Activated T-helper 2 cell treated with anti-CD3 and anti-CD28 coated beads, Interferon-gamma antibody, Interleukin-2, Interleukin-4, amounts not matched to agents 10 μg/mL and 5 μg/mL and 100 μg/mL, durations not matched to agents 14 hours and 24 hours and 36 hours (primary cell): Measurements from ENCODE around the gene NR1H3. TPM values are rescaled to one million over a fixed set of nuclear protein-coding genes. Genes with fewer than 3 reads are reported as not detected.
"Not testable (repeated sequence)": the region's sequence is repeated elsewhere in the genome, so short reads cannot be mapped to it uniquely, and the experiment has no call there.

ENCODE experiments used
- DNase-seq: peaks from one replicate; pipeline ENCODE4 v3.0.0; 2021; ENCODE audit warnings: low spot score
- H3K27ac Mint-ChIP-seq: one replicate; pipeline ENCODE4 v1.8.0; 2021; ENCODE audit warnings: mixed read lengths
- H3K27me3 Mint-ChIP-seq: one replicate; pipeline ENCODE4 v1.8.0; 2021; ENCODE audit warnings: low read depth, mixed read lengths
- H3K36me3 Mint-ChIP-seq: one replicate; pipeline ENCODE4 v1.8.0; 2021; ENCODE audit warnings: low read depth, mixed read lengths
- H3K4me1 Mint-ChIP-seq: one replicate; pipeline ENCODE4 v1.8.0; 2021; ENCODE audit warnings: low read depth, mixed read lengths
- H3K4me3 Mint-ChIP-seq: one replicate; pipeline ENCODE4 v1.8.0; 2021; ENCODE audit warnings: low read depth, mild to moderate bottlenecking, moderate library complexity, mixed read lengths
- H3K9me3 Mint-ChIP-seq: one replicate; pipeline ENCODE4 v1.8.0; 2021; ENCODE audit warnings: mixed read lengths
- intact Hi-C: fragments of 100-400 bp; cut with micrococcal nuclease; formaldehyde crosslinking; loops from one replicate; pipeline ENCODE4 v1.15.1; 2023
- total RNA-seq: library from RNA; stranded (reverse); gene quantifications from 2 replicates; pipeline ENCODE4 v1.2.3, GENCODE V29; 2022

Gene NR1H3
- total RNA-seq, 1 donor from 2014 or later: 11.4 TPM

DNA sequence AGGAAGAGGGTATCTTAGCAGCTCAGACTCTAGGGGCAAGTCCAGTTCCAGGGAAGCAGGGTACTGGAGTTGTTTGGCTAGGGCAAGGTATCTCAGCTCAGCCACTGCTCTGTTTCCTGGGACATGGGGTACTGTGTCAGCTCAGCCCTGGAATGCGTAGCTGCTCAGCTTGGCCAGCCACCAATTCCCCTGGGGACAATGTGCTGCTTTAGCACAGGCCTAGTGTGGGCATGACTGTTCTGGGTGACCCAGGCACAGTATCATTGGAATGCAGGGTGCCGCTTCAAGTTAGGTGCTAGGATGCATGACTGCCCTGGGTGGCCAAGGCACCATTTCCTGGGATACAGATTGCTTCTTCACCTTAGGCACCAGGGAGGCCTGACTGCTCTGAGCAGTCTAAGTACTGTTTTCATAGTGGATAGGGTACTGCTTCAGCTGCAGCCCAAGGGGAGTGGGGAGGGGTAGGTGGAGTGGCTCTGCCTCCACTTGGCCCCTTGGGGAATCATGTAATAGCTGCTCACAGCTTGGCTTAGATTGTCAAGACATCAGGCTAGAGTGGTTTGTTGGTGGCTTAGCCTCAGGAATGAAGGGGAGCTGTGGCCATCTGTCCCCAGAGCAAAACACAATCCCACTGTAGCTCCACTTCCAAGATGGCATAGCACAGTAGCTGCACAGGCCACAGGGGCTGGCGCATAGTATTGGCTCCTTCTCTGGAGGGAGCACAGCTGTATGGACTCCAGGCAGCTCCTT is 48.1 kb downstream of the NR1H3 start:
- intact Hi-C loops: no loop called here
- no peaks in the 10 kb centered on the region for H3K27me3 Mint-ChIP-seq
- H3K36me3 Mint-ChIP-seq: peaks cover 79% of the 10 kb centered on the region
- H3K4me3 Mint-ChIP-seq: no peak overlapping the region
- DNase-seq: no peak
- peaks cover 6% of the 10 kb centered on the region for H3K4me1 Mint-ChIP-seq
- no peak overlapping the region for H3K27ac Mint-ChIP-seq
- peaks cover 20% of the 10 kb centered on the region for H3K9me3 Mint-ChIP-seq

DNA sequence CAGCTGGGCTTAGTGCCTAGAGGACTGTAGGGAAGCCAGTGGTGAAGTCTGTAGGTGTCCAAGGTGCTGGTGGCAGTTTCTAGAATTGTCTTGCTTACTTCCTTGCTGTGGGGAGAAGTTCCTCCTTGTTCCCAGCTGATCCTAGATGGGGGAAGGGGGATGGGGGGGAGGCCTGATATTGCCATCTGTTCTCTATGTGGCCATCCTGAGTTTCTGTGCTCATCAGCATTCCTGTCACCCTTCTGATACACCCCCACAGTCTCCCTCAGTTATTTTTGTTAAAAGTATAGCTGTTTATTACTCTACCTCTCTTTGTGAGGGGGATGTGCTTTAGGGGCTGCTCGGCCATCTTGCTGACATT is 48.7 kb downstream of the NR1H3 start:
- intact Hi-C loops: no loop called here
- H3K4me3 Mint-ChIP-seq: no peak overlapping the region
- peaks cover 6% of the 10 kb centered on the region for H3K4me1 Mint-ChIP-seq
- peaks cover 79% of the 10 kb centered on the region for H3K36me3 Mint-ChIP-seq
- no peak for DNase-seq
- H3K9me3 Mint-ChIP-seq: peaks cover 16% of the 10 kb centered on the region
- peak overlapping the region; percentile 17 for H3K27ac Mint-ChIP-seq
- no peaks in the 10 kb centered on the region for H3K27me3 Mint-ChIP-seq

DNA sequence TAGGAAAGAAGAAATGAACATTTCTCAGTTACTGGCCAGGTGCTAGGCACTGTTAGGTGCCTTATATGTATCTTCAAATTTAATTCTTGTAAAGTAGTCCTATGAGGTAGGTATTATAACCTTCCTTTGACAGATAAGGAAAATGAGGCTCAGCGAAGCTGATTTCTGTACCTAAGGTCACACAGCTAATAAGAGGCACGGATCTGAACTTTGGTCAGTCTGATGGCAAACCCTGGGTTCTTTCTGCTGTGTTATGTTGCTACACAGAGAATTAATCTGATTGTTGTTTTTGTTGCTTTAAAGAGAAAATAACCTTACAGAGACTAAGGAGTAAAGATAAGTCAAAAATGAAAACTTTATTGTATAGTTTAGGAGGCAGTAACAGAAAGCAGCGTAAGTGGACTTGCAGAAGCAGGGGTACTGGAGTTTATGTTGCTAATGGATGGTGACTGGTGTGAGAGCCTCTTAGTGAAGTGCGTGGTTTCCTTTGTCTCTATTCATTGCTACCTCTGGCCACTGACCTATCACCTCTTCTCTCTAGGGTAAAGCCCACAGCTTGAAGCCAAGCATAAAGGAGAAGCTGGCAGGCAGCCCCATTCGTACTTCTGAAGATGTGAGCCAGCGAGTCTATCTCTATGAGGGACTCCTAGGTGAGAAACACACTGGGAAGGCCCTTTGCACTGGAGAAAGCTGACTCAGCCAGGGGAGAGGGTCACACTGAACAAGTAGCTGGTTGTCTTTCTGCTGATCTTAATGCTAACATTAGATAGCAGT is 50.4 kb downstream of the NR1H3 start:
- DNase-seq: no peak
- Mint-ChIP-seq H3K27ac (no peak overlapping the region), H3K9me3 (no peaks in the 10 kb centered on the region), H3K36me3 (peaks cover 73% of the 10 kb centered on the region), H3K4me3 (no peak overlapping the region), H3K4me1 (no peaks in the 10 kb centered on the region), H3K27me3 (no peaks in the 10 kb centered on the region)
- intact Hi-C loops: no loop called here

DNA sequence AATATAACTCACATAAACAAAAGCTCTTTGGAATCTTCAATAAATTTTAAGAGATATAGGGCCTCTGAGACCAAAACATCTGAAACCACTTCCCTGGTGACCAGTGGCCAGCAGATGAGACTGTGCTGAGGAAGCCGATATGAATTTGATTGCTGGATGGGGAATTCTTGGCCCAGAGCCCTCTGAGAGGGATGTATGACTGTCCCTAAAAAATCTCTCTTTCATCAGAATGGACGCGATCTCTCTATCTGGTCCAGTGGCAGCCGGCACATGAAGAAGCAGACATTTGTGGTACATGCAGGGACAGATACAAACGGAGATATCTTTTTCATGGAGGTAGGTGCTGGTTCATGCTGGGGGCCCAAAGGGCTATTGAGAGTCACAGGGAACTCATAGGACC is 57.2 kb downstream of the NR1H3 start:
- H3K9me3 Mint-ChIP-seq: no peaks in the 10 kb centered on the region
- H3K36me3 Mint-ChIP-seq: peaks cover 52% of the 10 kb centered on the region
- intact Hi-C loops: no loop called here
- no peaks in the 10 kb centered on the region for H3K27me3 Mint-ChIP-seq
- H3K27ac Mint-ChIP-seq: no peak overlapping the region
- DNase-seq: no peak
- no peak overlapping the region for H3K4me3 Mint-ChIP-seq
- H3K4me1 Mint-ChIP-seq: peaks cover 6% of the 10 kb centered on the region

DNA sequence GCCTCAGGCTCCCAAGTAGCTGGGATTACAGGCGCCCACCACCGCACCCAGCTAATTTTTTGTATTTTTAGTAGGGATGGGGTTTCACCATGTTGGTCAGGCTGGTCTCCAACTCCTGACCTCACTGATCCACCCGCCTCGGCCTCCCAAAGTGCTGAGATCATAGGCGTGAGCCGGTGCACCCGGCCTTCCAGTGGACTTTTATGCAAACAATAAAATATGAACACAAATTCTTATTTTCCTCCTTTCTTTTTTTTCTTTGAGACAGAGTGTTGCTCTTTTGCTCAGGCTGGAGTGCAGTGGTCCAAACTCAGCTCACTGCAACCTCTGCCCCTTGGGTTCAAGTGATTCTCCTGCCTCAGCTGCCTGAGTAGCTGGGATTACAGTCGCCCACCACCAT is 58.7 kb downstream of the NR1H3 start:
- peaks cover 50% of the 10 kb centered on the region for H3K36me3 Mint-ChIP-seq
- intact Hi-C loops, H3K27me3 Mint-ChIP-seq, H3K4me1 Mint-ChIP-seq, H3K9me3 Mint-ChIP-seq, H3K4me3 Mint-ChIP-seq, H3K27ac Mint-ChIP-seq, DNase-seq: not testable (repeated sequence)

DNA sequence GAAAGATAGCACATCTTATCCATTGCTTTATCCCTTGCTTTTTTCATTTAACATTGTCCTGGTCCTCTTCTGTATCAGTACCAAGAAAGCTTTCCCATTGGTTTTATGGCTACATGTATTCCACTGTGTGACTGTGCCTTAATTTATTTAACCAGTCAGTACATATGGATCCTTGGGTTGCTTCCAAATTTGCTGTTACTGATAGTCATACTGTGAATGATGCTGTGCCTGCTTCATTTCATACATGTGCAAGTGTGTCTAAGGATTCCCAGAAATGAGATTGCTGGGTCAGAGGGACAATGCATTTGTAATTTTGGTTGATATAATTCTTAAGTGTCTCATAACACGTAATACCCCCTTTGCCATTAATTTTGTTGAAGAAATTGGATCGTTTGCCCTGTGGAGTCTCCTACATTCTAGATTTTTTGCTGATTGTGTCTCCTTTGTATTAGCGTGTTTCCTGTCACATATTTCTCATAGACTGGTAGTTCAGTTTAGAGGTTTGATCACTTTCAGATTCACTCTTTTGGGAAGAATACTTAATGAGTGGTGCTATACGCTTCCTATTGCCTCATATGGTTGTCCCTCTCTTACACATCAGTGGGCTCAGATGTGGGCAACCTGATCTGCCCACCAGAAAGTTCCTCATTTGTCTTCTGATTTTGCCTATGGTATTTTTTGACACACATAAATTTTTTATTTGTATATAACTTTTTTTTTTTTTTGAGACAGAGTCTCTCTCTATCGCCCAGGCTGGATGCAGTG is 59.5 kb downstream of the NR1H3 start:
- no peaks in the 10 kb centered on the region for H3K9me3 Mint-ChIP-seq
- no peaks in the 10 kb centered on the region for H3K27me3 Mint-ChIP-seq
- no peak overlapping the region for H3K4me3 Mint-ChIP-seq

DNA sequence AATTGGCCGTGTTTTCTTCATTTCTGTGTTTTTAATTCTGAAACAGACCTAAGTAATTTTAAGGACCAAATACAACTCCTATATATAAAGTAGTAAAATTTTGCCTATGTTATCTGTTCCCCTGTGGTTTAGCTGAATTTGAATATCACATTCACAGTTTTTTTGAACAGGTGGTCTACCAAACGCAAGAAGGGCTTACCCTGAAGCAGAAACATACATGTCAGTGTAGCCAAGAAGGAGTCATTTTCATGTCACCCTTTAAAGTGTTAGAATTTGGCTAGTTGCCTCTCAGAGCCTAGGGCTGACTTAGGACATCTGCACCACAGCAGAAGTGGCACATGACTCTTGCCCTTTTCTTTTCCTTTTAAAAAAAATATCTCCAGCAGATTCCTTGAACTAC is 60.4 kb downstream of the NR1H3 start:
- intact Hi-C loops: no loop called here
- Mint-ChIP-seq H3K9me3 (no peaks in the 10 kb centered on the region), H3K36me3 (peaks cover 45% of the 10 kb centered on the region), H3K4me3 (no peak overlapping the region), H3K4me1 (peaks cover 6% of the 10 kb centered on the region), H3K27ac (no peak overlapping the region), H3K27me3 (no peaks in the 10 kb centered on the region)
- DNase-seq: no peak

More for the DNA sequence above, 59.5 kb downstream of the NR1H3 start:
- Mint-ChIP-seq H3K27ac (peak overlapping the region; percentile 5), H3K36me3 (peaks cover 48% of the 10 kb centered on the region), H3K4me1 (peaks cover 6% of the 10 kb centered on the region)
- intact Hi-C loops: no loop called here
- no peak for DNase-seq

Other genes with a start within 250 kb of the NR1H3 start
- gene ARFGAP2, start 81.1 kb upstream of the NR1H3 start, total RNA-seq: 98.6 and 104 TPM in 2 replicates
- 21.4 and 22.2 TPM in 2 replicates for gene PACSIN3, start 71.6 kb upstream of the NR1H3 start, total RNA-seq
- gene DDB2, start 43.0 kb upstream of the NR1H3 start, total RNA-seq: 158 and 161 TPM in 2 replicates
- 23.2 and 24.5 TPM in 2 replicates for gene ACP2, start 9.2 kb upstream of the NR1H3 start, total RNA-seq
- 83.2 and 89.4 TPM in 2 replicates for gene MADD, start 12.1 kb downstream of the NR1H3 start, total RNA-seq
- not detected in 2 replicates for gene MYBPC3, start 94.7 kb downstream of the NR1H3 start, total RNA-seq
- gene SPI1, start 120.6 kb downstream of the NR1H3 start, total RNA-seq: 0.11 TPM in 1 of 2 replicates, not detected in the other
- 12.5 and 15.2 TPM in 2 replicates for gene SLC39A13, start 150.6 kb downstream of the NR1H3 start, total RNA-seq
- 214 and 219 TPM in 2 replicates for gene PSMC3, start 168.4 kb downstream of the NR1H3 start, total RNA-seq
- 0.18 and 1.3 TPM in 2 replicates for gene RAPSN, start 191.1 kb downstream of the NR1H3 start, total RNA-seq